ENCODE results near the gene ETNK2.
A peak's percentile ranks its signal among the peaks of the same experiment; 100 is the strongest.

Gene ETNK2

GRCh38 chr1:204130178-204130577, 21.7 kb downstream of the ETNK2 start:
- in situ Hi-C loops (cut with HindIII; ENCODE audit: low pct_ligation_motif_present, low sequenced_read_pairs), result loop anchor here (25.0 kb wide), 1 partner anchor 268 kb away; the partner anchor contains the start of gene SNRPE
- DNase-seq, result no peak
- H3K36me3 ChIP-seq (replicated peaks), result no peaks in the 10 kb centered on the region
- H3K4me3 ChIP-seq (ENCODE audit: low read depth, low read length), result no peak overlapping the region
- H3K27me3 ChIP-seq (replicated peaks), result no peaks in the 10 kb centered on the region
- no peak for TF ChIP-seq CTCF (IDR thresholded peaks at IDR 0.05; ENCODE audit: low read depth, low read length, missing control alignments)
- no peak overlapping the region for H3K27ac ChIP-seq

GRCh38 chr1:204128964-204129896, 22.6 kb downstream of the ETNK2 start:
- peak; percentile 89 for TF ChIP-seq CTCF (IDR thresholded peaks at IDR 0.05; ENCODE audit: low read depth, low read length, missing control alignments)
- peaks cover 5% of the 10 kb centered on the region for H3K36me3 ChIP-seq (replicated peaks)
- peak; percentile 29 for DNase-seq
- in situ Hi-C loops (cut with HindIII; ENCODE audit: low pct_ligation_motif_present, low sequenced_read_pairs), result loop anchor here (25.0 kb wide), 1 partner anchor 267 kb away; the partner anchor contains the start of gene SNRPE
- no peak overlapping the region for H3K4me3 ChIP-seq (ENCODE audit: low read depth, low read length)
- H3K27ac ChIP-seq, result no peak overlapping the region
- H3K27me3 ChIP-seq (replicated peaks), result no peaks in the 10 kb centered on the region

GRCh38 chr1:204128464-204128963, 23.3 kb downstream of the ETNK2 start:
- Histone ChIP-seq H3K36me3 (replicated peaks) (peaks cover 5% of the 10 kb centered on the region), H3K27me3 (replicated peaks) (no peaks in the 10 kb centered on the region), H3K4me3 (ENCODE audit: low read depth, low read length) (no peak overlapping the region), H3K27ac (no peak overlapping the region)
- TF ChIP-seq CTCF (IDR thresholded peaks at IDR 0.05; ENCODE audit: low read depth, low read length, missing control alignments), result peak; percentile 5
- DNase-seq, result no peak
- in situ Hi-C loops (cut with HindIII; ENCODE audit: low pct_ligation_motif_present, low sequenced_read_pairs), result loop anchor here (25.0 kb wide), 1 partner anchor 266 kb away; the partner anchor contains the start of gene SNRPE

GRCh38 chr1:204127597-204128242, 24.1 kb downstream of the ETNK2 start:
- in situ Hi-C loops (cut with HindIII; ENCODE audit: low pct_ligation_motif_present, low sequenced_read_pairs), result loop anchor here (25.0 kb wide), 1 partner anchor 265 kb away; the partner anchor contains the start of gene SNRPE
- peaks cover 6% of the 10 kb centered on the region for H3K36me3 ChIP-seq (replicated peaks)
- H3K4me3 ChIP-seq (ENCODE audit: low read depth, low read length), result no peak overlapping the region
- no peaks in the 10 kb centered on the region for H3K27me3 ChIP-seq (replicated peaks)
- TF ChIP-seq CTCF (IDR thresholded peaks at IDR 0.05; ENCODE audit: low read depth, low read length, missing control alignments), result peak; percentile 99
- no peak overlapping the region for H3K27ac ChIP-seq
- peak; percentile 69 for DNase-seq

GRCh38 chr1:204126956-204127355, 24.9 kb downstream of the ETNK2 start:
- DNase-seq, result no peak
- no peak overlapping the region for H3K27ac ChIP-seq
- H3K4me3 ChIP-seq (ENCODE audit: low read depth, low read length), result no peak overlapping the region
- H3K36me3 ChIP-seq (replicated peaks), result peaks cover 9% of the 10 kb centered on the region
- no peak for TF ChIP-seq CTCF (IDR thresholded peaks at IDR 0.05; ENCODE audit: low read depth, low read length, missing control alignments)
- in situ Hi-C loops (cut with HindIII; ENCODE audit: low pct_ligation_motif_present, low sequenced_read_pairs), result loop anchor here (25.0 kb wide), 1 partner anchor 265 kb away; the partner anchor contains the start of gene SNRPE
- H3K27me3 ChIP-seq (replicated peaks), result no peaks in the 10 kb centered on the region
